HG03108 (cell line): Measurements from ENCODE around the gene CHD9NB.

Source experiments
- ATAC-seq: cut with Tn5 transposase; IDR thresholded peaks from one replicate; pipeline ENCODE4 v1.9.1; 2021; ENCODE audit warnings: moderate library complexity; ENCODE audit not compliant: unreplicated experiment

CHD9NB gene

DNA sequence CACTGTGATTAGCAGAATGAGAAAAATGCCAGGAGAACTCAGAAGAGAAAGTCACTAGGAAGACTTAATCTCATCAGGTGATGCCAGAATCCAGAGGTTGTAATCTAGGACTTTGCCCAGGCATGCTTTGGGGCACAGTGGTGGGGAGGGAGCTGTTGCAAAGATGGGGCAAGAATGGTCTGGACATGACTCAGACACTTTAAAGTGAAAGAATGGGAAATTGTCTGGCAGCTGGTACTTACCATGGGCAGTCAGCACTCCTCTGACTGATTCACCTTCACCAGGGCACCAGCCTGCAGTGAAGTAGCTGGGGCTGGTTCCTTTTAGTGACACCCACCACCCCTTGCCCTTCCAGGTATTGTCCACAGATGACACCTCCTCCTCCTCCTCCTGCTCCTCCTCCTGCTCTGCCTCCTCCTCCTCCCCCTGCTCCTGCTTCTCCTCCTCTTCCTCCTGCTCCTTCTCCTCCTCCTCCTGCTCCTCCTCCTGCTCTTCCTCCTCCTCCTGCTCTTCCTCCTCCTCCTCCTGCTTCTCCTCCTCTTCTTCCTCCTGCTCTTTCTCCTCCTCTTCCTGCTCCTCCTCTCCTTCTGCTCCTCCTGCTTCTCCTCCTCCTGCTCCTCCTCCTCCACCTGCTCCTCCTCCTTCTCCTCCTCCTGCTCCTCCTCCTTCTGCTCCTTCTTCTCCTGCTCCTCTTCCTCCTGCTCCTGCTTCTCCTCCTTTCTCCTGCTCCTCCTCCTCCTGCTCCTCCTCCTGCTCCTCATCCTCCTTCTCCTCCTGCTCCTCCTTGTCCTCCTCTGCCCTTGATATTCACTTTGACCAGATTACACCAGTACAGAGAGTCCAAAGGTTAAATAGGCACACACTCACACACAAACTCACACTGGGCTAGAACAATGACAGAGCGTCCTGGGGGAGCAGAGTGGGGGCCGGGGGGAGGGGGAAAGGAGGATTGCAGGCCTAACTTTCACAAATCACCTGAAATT lies at the start of gene CHD9NB:
Gene CHD9NB (minus strand): TSS at position 379 of the 983 bp plus-strand sequence. CDS start 8,739 bp downstream, outside the sequence.
- ATAC-seq, result no peak

GRCh38 chr16:53100889-53101288 lies 48.2 kb upstream of the CHD9NB start:
- no peak for ATAC-seq

- ATAC-seq, result no peak
These were observed 47.5 kb upstream of the CHD9NB start for GRCh38 chr16:53100131-53100748.

GRCh38 chr16:53099318-53100130 lies 46.8 kb upstream of the CHD9NB start:
- ATAC-seq, result peak; percentile 46

DNA sequence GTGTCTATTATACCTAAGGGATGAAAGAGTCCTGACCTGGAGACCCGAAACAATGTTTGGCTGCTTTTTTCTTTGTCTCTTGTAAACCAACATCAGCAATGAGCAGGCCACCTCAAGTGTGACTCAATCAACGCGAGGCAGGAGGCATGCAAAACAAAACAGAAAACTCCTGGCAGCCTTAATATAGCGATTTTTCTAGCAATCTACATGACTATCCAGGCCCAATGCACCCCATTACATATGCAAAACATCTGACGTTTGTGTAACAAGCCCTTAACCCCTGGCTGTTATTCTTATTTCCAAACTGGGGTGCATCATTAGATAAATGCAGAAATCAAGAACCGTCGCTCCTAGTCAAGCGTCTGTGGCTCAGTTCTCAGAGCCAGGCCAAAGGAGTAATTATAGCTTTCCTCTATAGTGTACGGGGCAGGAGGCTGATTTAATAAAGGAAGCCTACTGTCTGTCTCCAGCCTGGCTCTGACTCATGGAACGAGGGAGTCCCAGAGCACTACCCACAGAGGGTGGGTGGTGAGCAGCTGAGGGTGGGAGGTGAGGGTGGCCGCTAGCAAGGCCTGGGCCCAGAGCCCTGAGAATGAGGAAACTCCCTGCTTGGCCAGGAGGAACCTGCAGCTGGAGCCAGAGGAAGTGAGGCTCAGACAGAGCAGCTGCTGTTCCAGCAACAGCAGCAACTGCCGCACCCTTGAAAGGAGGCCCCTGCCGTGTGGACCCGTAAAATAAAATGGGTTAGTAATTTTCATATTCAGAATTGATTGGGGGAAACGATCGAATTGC lies 46.0 kb upstream of the CHD9NB start:
- ATAC-seq, result peak; percentile 51

GRCh38 chr16:53097190-53097589 lies 44.5 kb upstream of the CHD9NB start:
- ATAC-seq, result no peak

GRCh38 chr16:53094013-53094630 lies 41.4 kb upstream of the CHD9NB start:
- peak; percentile 40 for ATAC-seq

DNA sequence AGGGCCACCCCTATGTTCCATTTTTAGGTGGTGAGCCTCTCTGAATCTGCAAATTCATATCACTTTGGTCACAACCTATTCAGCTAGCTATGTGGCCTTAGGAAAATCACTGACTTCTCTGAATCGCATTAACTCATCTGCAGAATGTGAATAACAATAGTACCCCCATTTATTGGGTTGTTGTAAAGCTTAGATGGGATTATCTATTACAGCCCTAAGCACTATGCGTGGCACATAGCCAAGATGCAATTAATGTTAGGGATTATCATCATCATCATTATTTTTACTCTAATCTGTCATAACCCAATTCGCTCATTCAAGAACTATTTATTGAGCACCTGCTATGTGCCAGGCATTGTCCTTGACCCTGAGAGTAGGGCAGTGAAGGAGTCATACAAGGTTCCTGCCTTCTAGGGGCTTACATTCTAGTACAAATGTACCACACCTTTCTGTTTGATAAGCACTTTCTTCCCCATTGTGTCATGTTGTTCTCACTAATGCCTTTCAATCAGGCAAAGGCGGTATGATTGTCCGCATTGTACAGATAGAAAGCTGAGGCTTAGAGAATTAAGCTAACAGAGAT lies 40.6 kb upstream of the CHD9NB start:
- ATAC-seq, result no peak

DNA sequence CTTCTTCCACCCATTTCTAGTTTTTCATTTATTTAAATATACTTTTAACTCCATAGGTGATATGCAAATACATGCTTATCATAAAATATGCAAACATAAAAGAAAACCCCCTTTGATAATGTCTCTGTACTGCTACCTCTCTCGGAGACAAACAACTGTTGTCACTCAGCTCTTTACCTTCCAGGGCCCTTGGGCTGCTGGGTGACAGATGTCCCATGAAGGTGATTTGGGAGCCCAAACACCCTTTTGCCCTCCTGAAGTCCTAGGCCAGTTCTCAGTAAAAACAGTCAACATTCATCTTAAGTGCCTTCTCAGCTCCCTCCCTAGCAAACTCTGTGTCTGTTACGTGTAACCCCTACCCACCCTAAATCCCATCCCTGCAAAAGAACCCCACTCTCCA lies 39.6 kb upstream of the CHD9NB start:
- ATAC-seq, result no peak

DNA sequence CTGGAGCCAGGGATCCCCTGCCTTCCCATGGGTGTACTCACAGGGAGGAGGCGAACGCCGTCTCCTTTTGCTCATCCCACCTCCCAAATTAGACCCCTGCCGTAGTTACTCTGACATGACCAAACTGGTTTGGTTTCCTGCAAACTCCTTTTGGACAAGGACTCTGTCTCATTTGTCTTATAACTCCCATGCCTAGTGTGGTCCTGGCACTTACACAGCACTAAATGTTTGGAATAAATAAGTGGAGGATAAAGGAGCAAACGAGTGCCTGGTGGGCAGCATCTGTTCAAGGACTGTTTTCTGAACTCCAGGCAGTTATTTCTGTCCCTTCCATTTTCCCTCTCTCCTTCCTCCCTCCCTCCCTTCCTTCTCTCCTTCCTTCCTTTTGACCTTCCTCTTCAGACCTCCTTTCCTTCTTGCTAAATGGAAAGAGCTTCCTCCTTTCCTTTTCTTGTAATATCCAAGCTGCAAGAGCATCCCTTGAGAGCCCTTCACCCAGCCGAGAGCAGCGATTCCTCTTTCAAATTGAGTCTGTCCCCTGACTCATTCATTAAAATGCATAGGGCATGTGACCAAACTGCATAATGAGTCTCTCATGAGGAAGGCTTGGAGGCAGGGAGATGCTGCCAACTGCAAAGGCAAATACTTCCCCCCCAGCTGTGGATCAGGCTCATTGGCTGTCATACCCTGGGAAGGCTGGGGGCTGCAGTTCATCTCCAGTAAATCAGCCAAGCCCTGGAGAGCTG lies 38.9 kb upstream of the CHD9NB start:
- ATAC-seq, result peak; percentile 43

DNA sequence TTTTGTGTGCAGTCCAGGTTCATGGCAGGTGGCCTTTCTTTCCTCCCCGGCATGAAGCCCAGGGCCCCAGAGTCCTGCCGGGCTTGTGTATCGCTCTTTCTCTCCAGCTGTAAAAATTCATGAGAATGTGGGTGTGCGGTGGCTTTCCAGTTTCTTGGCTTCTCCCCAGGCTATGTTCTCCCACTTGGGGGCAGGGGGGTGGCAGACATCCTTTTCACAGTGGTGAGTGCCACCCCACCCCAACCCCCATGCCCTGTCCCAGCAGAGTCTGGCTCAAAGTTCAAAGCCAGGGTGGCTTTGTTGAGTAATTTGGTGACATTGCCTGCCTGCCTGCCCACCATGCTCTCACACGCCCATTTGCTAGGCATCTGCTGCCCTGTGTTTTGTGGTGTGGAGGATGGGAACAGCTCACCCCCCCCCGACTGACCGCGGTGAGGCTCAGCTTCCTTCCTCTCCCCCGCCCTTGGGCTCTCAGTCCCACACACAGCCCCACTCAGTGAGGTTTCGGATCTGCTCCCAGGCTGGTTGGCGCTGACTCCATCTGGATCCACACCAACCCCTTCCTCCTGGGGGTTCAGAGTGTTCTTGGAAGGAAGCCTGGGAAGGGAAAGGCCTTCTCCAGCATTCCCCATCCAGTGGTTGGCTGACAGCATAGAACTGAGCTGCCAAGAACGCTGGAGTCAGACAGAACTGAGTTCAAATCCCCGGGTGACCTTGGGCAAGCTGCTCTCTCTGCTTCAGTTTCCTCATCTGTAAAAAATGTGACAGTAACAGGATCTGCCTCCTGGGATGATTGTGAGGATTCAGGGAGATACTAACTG lies 38.1 kb upstream of the CHD9NB start:
- ATAC-seq, result peak; percentile 45

DNA sequence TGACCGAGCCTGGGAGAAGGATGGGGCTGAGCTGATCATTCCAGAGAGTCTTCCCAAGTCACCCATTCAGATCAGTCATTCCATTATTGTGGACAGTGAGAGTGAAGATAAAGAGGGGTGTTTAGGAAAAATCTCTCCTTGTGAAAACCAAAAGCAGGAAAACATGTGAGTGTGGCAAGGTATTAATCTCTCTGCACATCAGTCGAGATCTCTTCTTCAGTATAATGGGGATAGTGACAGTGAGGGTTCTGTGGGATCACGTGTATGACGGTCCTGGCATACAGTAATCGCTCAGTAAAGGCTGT lies 37.5 kb upstream of the CHD9NB start:
- no peak for ATAC-seq

GRCh38 chr16:53089434-53090285 lies 37.0 kb upstream of the CHD9NB start:
- ATAC-seq, result no peak

- no peak for ATAC-seq
These were observed 34.4 kb upstream of the CHD9NB start for GRCh38 chr16:53087101-53087500.

DNA sequence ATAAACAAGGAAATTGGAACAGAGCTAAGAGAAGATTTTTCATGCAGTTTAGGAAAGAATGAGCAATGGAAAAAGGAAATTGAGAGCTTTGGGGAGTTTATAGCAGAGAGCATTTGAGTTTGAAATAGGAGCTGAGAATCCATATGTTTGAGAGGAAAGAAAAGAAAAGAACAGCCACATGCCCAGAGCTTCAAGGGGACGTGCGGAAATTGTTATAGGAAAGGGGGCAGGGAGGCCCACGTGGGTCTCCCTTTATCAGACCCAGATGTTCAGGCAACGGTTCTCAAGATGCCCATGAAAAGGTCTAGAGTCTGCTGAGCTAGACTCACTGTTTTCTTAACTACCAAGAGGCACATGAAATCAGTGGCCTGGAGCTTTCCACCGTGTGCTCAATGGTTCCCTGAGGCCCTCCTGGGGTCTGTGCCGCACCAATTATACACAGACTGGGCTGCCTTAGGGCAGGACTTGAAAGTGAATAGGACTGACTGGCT lies 33.3 kb upstream of the CHD9NB start:
- no peak for ATAC-seq

- ATAC-seq, result no peak
These were observed 32.7 kb upstream of the CHD9NB start for GRCh38 chr16:53085369-53085843.

DNA sequence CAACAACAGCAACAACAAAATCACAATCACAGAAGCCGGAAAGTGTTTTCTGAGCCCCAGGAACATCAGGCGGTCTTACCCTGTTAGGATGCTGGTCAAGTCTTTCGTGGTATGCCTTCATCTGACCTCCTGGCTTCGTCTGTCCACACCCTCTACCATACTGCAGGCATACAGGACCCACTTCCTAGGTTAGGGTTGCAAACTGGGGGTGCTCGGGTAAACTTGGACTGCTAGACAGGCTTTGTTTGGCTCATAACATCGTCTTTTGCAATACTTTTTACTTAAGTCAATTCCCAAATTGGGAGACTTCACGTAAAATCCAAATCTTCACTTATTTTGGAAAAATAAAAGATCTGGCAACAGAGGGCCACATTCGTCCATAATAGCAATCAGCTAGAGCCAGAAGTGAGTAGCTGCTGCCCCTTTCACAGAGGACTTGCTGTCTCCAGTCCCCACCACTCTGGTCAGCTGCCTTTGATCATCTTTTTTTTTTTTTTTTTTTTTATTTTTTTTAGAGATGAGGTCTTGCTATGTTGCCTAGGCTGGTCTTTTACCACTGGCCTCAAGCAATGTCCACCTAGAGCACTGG lies 32.1 kb upstream of the CHD9NB start:
- no peak for ATAC-seq
